DMS153 treated with DMSO at 0.1 percent for 48 hours (cell line): ENCODE measurements around the gene AFP.

Experiments
- DNase-seq: peaks from one replicate; lab custom pipeline; 2025; ENCODE audit not compliant: unreplicated experiment; lab: John Stamatoyannopoulos, UW

Gene AFP

DNA sequence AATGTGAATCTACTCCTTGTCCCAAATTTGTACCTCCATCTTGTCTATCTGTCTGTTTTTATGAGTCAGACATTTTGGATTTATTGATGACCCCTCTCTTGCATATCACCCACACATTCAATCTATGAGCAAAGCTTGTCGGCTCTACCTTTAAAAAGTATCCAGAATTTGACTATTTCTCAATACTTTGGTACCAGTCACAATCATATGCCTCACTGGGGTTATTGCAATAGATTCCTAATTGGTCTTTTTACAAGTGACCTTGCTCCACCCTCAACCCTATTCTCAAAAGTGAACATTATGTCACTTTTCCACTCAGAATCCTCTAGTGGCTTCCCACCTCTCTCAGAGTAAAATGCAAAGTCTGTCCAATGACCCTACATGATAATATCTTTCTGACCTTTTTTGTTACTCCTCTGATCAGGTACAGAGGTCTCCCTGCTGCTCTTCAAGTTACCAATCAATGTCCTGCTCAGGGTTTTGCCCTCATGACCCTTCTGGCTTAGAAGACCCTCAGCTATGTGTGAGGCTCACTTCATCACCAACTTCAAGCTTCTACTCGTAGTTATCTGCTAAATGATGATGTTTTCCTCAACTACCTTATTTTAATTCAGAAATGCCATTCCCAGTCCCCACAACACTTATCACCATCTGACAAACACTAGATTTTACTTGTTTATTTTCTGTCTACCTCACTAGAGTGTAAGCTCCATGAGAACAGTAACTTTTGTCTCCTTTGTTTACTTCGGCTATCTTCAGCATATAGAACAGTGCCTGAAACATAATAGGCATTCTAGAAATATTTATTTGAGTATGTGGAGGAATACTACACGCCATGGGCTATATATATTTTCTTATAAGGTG lies 22.4 kb downstream of the AFP start:
- DNase-seq: no peak

DNA sequence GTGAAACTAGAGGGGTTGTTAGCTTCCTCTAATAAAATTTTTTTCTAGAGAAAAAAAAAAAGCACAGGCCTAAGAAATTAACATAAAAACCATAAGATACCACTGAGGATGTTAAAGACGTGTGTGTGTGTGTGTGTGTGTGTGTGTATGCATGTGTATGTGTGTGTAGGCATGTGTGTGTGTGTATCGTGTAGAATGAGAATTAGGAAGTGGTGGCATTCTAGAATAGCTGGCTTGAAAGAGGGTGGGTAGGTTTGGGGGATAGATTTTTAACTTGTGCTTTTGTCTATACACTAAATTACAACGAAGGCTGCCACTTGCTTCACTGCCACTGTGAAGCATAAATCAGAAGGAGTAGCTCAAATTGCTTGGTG lies 23.0 kb downstream of the AFP start:
- DNase-seq: no peak

DNA sequence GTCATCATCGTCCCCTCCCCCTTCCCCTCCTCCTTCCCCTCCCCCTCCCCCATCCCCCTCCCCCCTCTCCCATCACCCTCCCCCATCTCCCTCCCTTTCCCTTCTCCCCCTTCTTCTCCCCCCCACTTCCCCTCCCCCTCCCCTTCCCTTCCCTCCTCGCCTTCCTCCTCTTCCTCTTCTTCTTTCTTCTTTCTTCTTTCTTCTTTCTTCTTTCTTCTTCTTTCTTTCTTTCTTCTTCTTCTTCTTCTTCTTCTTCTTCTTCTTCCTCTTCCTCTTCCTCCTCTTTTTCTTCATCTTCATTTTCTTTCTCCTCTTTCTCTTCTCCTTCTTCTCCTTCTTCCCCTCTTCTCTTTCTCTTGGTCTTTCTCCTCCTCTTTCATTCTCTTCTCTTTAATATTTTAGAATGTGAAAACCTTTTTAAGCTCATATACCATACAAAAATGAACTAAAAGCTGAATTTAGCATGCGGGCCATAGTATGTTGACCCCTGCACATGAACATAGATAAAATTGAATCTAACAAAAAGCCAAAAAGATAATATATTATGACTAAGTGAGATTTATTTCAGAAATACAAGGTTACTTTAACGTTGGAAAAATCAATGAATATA lies 25.0 kb downstream of the AFP start:
- DNase-seq: no peak

DNA sequence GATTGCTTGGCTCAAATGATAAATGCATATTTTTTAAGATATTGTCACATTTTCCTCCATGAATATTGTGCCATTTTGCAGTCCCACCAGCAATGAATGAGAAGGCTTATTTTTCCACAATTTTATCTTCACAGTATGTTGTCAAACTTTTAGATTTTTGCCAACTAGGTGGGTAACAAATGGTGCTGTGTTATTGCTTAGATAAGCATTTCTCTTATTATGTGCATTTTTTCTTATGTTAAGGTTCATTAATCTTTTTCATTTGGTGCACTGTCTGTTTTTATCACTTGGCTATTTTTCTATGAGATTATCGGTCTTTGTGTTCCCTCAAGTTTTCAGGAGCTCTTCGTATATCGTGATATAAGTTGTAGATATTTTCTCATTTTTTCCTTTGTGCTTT lies 32.1 kb downstream of the AFP start:
- no peak for DNase-seq

DNA sequence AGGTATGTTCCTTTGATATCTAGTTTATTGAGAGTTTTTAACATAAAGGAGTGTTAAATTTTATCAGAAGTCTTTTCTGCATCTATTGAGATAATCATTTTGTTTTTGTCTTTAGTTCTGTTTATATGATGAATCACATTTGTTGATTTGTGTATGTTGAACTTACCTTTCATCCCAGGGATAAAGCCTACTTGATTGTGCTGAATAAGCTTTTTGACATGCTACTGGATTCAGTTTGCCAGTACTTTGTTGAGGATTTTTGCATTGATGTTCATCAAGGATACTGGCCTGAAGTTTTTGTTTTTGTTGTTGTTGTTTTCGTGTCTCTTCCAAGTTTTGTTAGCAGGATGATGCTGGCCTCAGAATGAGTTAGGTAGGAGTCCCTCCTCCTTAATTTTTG lies 34.7 kb downstream of the AFP start:
- DNase-seq: no peak

DNA sequence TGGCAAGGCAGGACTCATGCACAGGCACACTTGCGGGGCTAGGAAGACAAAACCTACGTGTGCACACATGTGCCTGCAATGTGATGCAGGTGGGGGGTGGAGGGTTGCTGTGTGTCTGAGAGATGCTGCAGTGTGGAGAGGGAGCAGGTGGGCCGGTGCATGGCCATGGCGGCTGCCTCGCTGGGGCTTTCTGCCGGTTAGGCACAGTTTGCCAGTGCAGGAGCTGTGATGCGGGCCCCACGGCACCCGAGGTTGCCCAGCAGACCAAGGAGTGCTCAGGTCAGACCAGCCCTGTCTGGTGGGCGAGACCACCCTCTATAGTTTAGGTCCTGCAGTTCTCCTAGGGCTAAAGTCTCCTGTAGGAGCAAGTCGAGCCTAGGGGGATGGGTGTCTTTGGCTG lies 41.2 kb downstream of the AFP start:
- no peak for DNase-seq

DNA sequence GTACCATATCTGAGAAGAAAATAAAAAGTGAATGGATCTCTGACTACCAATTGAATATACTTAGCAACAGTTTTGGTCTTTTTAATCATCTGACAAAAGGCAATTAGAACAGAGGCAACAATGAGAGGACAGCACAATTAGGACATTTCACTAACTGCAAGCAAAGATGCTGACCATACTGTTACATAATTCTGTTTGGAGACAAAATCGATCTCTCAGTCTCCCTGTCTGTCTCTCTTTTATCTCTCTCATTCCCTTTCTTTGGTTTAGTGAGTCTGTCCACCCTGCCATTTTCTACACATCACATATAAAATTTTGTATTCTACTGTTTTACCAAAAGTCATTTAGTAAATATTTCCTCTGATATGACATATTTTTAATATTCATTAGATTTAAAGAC lies 43.3 kb downstream of the AFP start:
- no peak for DNase-seq

DNA sequence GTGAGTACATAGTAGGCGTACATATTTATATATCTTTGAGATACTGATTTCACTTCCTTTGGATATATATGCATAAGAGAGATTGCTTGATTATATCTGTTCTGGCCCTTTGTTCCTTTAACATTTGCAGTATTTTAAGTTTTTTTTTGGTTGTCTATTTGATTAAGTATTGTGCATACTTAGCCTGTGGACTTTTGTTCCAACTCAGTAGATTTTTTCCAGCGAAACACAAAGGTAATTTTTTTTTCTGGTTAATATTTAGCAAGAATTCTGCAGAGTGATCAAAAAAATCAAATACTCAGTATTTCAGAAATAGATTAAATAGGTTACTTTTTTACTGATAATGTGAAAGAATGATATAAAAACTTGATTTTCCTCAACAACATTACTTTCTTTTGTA lies 45.3 kb downstream of the AFP start, which contains the start of gene AFM:
Gene AFM, plus strand, starts transcription at position 388 of the 400 bp plus-strand sequence. CDS start 31 bp downstream, outside the sequence.
- DNase-seq: no peak

DNA sequence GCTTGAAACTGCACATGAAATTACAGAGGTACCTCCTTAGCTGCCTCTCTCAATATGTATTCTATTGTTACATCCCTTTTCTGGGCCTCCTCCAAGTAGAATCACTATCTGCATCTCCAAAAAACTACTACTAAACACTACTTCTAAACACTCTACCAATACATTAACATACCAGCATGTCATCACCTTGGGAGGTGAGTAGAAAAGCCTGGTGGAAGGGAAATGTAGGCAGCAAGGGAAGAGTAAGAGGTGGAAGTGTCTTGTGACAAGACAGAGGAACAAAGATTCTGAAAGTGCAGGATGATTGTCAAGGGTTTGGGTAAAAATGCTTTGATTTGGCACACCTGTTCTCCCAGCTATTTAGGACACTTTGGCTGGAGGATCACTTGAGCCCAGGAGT lies 49.1 kb downstream of the AFP start:
- no peak for DNase-seq

DNA sequence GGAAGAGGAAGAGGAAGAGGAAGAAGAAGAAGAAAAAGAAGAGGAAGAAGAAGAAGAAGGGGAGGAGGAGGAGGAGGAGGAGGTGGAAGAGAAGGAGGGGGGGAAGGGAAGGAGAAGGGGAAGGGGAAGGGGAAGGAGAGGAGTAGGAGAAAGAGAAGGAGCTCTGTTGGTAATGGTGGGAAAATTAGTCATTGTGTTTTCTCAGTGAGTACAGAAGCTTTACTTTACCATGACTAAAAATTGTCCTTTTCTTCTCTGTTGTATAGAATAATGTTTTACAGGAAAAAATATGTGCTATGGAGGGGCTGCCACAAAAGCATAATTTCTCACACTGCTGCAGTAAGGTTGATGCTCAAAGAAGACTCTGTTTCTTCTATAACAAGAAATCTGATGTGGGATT lies 49.6 kb downstream of the AFP start:
- no peak for DNase-seq

DNA sequence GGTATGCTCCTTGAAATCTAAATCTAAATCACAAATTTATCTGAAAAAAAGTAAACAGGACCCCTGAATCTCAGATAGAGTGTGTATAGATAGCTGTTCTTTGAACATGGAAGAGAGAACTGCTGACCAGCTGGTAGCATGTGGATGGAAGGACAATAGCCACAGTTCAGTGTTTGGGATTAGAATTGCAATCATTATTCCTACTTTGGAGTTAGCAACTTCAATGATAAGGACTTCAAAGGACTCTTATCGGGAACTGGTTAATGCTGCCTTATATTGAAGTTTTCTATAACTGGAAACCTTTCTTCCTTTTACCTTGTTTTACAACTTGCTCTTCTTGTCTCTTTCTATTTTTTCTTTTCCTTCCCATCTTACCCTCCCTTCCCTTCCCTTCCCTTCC lies 50.5 kb downstream of the AFP start:
- DNase-seq: no peak

DNA sequence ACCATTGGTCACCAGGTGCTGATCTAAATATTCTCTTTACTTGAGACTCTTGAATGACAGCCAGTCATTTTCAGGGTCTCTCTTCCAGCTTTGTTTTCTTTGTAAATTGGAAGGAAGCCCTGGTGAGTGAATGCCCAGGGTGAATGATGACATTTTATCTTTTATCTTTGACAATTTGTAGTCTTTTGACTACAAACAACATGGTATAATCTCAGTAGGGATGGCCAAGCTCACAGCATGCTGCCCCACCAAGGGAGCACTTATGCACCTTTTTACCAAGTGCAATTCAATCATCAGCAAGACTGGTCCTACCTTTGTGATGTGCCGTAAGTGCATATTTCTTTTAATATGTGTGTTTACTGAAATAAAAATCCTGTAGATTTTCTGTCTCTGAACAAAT lies 51.2 kb downstream of the AFP start:
- no peak for DNase-seq

DNA sequence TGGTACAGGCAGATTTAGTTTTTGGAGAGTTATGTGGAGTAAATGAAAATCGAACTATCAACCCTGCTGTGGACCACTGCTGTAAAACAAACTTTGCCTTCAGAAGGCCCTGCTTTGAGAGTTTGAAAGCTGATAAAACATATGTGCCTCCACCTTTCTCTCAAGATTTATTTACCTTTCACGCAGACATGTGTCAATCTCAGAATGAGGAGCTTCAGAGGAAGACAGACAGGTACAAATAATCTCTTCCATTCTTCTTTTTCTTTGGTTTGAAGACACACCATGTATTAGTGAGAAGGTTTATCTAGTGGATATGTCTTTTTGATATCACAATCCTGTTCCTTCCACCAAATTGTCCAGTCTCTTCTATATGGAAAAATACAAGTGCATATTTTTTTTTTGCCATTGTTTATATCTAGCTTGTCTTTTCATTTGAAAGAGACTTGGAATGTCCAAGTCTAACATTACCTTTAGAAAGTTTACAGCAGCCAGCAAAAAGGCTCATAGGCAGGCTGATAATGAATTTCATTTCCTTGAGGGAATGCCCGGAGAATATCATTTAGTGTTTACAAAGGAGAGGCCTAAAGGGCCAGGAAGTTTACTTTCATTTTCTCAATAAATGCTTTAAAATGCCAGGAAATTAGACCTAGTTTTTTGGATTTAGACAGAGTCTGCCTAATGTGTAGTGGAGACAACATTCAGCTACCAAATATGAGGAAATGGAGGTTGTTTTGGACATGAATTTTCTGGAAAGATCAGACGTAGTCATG lies 64.2 kb downstream of the AFP start:
- DNase-seq: peak; percentile 21

DNA sequence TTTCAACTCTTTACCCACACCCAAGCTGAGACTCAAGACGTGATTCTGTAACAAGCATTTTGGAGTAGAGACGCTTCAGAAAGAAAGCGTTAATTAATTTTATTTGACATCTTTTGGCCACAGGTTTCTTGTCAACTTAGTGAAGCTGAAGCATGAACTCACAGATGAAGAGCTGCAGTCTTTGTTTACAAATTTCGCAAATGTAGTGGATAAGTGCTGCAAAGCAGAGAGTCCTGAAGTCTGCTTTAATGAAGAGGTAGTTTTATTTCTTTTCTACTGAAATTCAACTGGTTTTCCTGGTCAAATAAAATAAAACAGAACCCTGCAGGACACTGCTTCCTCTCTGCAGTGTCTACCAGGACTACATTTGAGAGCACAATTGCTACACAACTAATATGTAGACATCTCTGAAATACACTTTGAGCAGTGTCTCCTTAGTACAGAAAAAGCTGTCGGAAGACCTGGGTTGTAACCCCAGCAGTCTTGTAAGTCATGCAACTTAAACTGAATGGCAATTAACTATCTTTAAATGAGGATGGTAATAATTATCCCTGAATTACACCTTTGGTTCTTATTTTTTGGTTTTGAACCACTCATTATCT lies 65.7 kb downstream of the AFP start:
- DNase-seq: no peak

DNA sequence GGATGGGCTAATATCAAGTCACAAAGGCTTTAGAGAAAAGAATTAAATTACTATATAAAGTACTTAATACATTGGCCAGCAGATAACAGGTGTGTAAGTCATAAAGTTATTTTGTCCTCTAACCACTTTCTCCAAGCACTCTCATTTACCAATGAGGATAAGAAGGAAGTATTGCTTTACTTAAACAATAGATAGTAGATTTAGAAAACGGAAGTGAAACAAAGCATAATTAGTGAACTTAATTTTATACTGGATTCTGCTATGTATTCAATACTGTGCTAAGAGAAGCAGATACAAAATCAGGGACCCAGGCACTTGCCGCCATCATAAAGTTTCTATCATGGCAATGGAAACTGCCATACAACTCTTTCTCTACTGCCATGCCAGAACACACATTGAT lies 69.5 kb downstream of the AFP start:
- DNase-seq: no peak
